GM19193 (cell line): ENCODE results near the gene COX7A1.

Source experiments
- POLR2A ChIP-seq: IDR thresholded peaks from 4 replicates; pipeline ENCODE4 v1.6.1; 2011; ENCODE audit not compliant: insufficient read depth, insufficient read length; ENCODE audit errors: extremely low read depth

The COX7A1 gene

GRCh38 chr19:36152352-36153091 lies at the start of gene COX7A1:
TSS of gene COX7A1 (minus strand) at chr19:36152447. CDS start at chr19:36152407, 40 bp downstream.
- TF ChIP-seq POLR2A, result no peak

- TF ChIP-seq POLR2A, result no peak
Measured at GRCh38 chr19:36201684-36202083, 49.4 kb upstream of the COX7A1 start.

- no peak for TF ChIP-seq POLR2A
Measured at GRCh38 chr19:36198119-36198518, 45.9 kb upstream of the COX7A1 start.

GRCh38 chr19:36196249-36196648 lies 44.0 kb upstream of the COX7A1 start:
- no peak for TF ChIP-seq POLR2A

- no peak for TF ChIP-seq POLR2A
Measured at GRCh38 chr19:36183245-36183628, 31.0 kb upstream of the COX7A1 start.

GRCh38 chr19:36182612-36183244 lies 30.5 kb upstream of the COX7A1 start:
- TF ChIP-seq POLR2A, result no peak

- no peak for TF ChIP-seq POLR2A
Measured at GRCh38 chr19:36172852-36173251, 20.6 kb upstream of the COX7A1 start.

GRCh38 chr19:36169084-36169760 lies 17.0 kb upstream of the COX7A1 start:
- no peak for TF ChIP-seq POLR2A

GRCh38 chr19:36163813-36164212 lies 11.6 kb upstream of the COX7A1 start:
- no peak for TF ChIP-seq POLR2A

GRCh38 chr19:36160821-36161596 lies 8.8 kb upstream of the COX7A1 start:
- TF ChIP-seq POLR2A, result no peak

- no peak for TF ChIP-seq POLR2A
Measured at GRCh38 chr19:36153126-36153525, 879 bp upstream of the COX7A1 start.

- TF ChIP-seq POLR2A, result no peak
Measured at GRCh38 chr19:36152019-36152351, 262 bp downstream of the COX7A1 start.

GRCh38 chr19:36151144-36152018 lies 866 bp downstream of the COX7A1 start:
- peak; percentile 11 for TF ChIP-seq POLR2A

GRCh38 chr19:36150586-36150985 lies 1.7 kb downstream of the COX7A1 start:
- TF ChIP-seq POLR2A, result no peak
